Breast epithelium (tissue), 4 donors: ENCODE data around the gene TRIM66. TPM values are rescaled to one million over a fixed set of nuclear protein-coding genes. Genes with fewer than 3 reads are reported as not detected.
A peak's percentile ranks its signal among the peaks of the same experiment; 100 is the strongest.

Experiments used
- DNase-seq, 2 donors: peaks; one replicate each; pipeline ENCODE4 v3.0.0-alpha.2; 2019; ENCODE audit warnings: low spot score in 2 of 2
- H3K27ac ChIP-seq, 2 donors: fragments of 200-600 bp; sonication (generic) in 1 of 2; one replicate each; pipeline ENCODE4 v1.5.1; 2016 to 2019; ENCODE audit warnings: mild to moderate bottlenecking in 1 of 2
- H3K27me3 ChIP-seq, 2 donors: fragments of 200-600 bp; sonication (generic) in 1 of 2; one replicate each; pipeline versions ENCODE4 v1.5.1 to v1.6.0; 2017 to 2019; ENCODE audit warnings: control low read depth in 1 of 2, mild to moderate bottlenecking in 1 of 2
- H3K36me3 ChIP-seq: fragments of 200-600 bp; one replicate; pipeline ENCODE4 v1.5.1; 2019
- H3K4me1 ChIP-seq, 2 donors: fragments of 200-600 bp; sonication (generic); one replicate each; pipeline ENCODE4 v1.5.1; 2016 to 2019; ENCODE audit warnings: control low read depth in 1 of 2
- H3K4me3 ChIP-seq, 3 donors: fragments of 200-600 bp; sonication (generic); 1 replicate in 2 of 3; 2 replicates in 1 of 3; pipeline ENCODE4 v1.5.1; 2016 to 2019; ENCODE audit warnings: mild to moderate bottlenecking in 3 of 3, moderate library complexity in 2 of 3
- H3K9me3 ChIP-seq, 2 donors: fragments of 200-600 bp; sonication (generic) in 1 of 2; one replicate each; pipeline ENCODE4 v1.5.1; 2016 to 2019; ENCODE audit warnings: control low read depth in 1 of 2
- CTCF ChIP-seq, 3 donors: fragments of 450-650 bp; IDR thresholded peaks; one replicate each; pipeline ENCODE4 v1.5.1; 2016 to 2017; ENCODE audit warnings: antibody characterized with exemption in 3 of 3, mild to moderate bottlenecking in 3 of 3, moderate library complexity in 3 of 3
- POLR2A ChIP-seq: fragments of 450-650 bp; IDR thresholded peaks from one replicate; pipeline ENCODE4 v1.6.1; 2016; ENCODE audit warnings: antibody characterized with exemption, mild to moderate bottlenecking, moderate library complexity
- POLR2AphosphoS5 ChIP-seq, 3 donors: sonication (generic); formaldehyde crosslinking; IDR thresholded peaks; one replicate each; pipeline ENCODE4 v1.6.1; 2017; ENCODE audit warnings: antibody characterized with exemption in 3 of 3
- intact Hi-C: fragments of 100-400 bp; cut with DNase I; formaldehyde crosslinking; loops from one replicate; pipeline ENCODE4 v1.15.1; 2023; ENCODE audit warnings: low total_unique reads
- total RNA-seq, 3 donors: library from RNA; depleted of rRNA; stranded (reverse); fragments of >200 nt; gene quantifications; one replicate each; pipeline ENCODE4 v1.1.0, GENCODE V29; 2016

The TRIM66 gene
- total RNA-seq, 3 donors from 2014 or later = 6.6 to 12.7 (median 11.5) TPM

GRCh38 chr11:8709777-8710176, 27.3 kb upstream of the TRIM66 start:
- Histone ChIP-seq H3K27me3 (no peaks in the 10 kb centered on the region), H3K9me3 (no peaks in the 10 kb centered on the region), H3K36me3 (no peaks in the 10 kb centered on the region), H3K4me1 (peaks cover 5 to 18% of the 10 kb centered on the region in 2 donors), H3K27ac (peak overlapping the region; percentile 97 to 98), H3K4me3 (no peak overlapping the region)
- no peak for DNase-seq
- TF ChIP-seq POLR2AphosphoS5 (IDR thresholded peaks at IDR 0.05) (no peak), POLR2A (no peak), CTCF (IDR thresholded peaks at IDR 0.05) (no peak)
- intact Hi-C loops = loop anchor here (10.0 kb wide), 1 partner anchor 95 kb away; no protein-coding TSS in a partner anchor

- peaks cover 2 to 13% of the 10 kb centered on the region in 2 donors for H3K4me1 ChIP-seq
- no peak overlapping the region for H3K4me3 ChIP-seq
- peak; percentile 80 to 96 for DNase-seq
- no peaks in the 10 kb centered on the region for H3K36me3 ChIP-seq
- H3K9me3 ChIP-seq = no peaks in the 10 kb centered on the region
- intact Hi-C loops = no loop called here
- TF ChIP-seq CTCF (IDR thresholded peaks at IDR 0.05) (no peak), POLR2A (peak; percentile 43), POLR2AphosphoS5 (IDR thresholded peaks at IDR 0.05) (peak; percentile 74 to 81 (median 78))
- peak overlapping the region; percentile 97 to 98 for H3K27ac ChIP-seq
- H3K27me3 ChIP-seq = no peaks in the 10 kb centered on the region
These were observed 26.7 kb upstream of the TRIM66 start for GRCh38 chr11:8709002-8709672.

- no peak for TF ChIP-seq CTCF (IDR thresholded peaks at IDR 0.05)
- TF ChIP-seq POLR2AphosphoS5 (IDR thresholded peaks at IDR 0.05) = peak in 2 of 3 donors; percentile 37 to 43
These were observed 25.2 kb upstream of the TRIM66 start for GRCh38 chr11:8707541-8708191.

GRCh38 chr11:8706673-8707432, 24.4 kb upstream of the TRIM66 start:
- intact Hi-C loops = no loop called here
- H3K4me3 ChIP-seq = peak overlapping the region in 2 of 3 donors; percentile 10 to 37
- TF ChIP-seq POLR2AphosphoS5 (IDR thresholded peaks at IDR 0.05) = peak in 1 of 3 donors; percentile 21
- TF ChIP-seq POLR2A = no peak
- H3K9me3 ChIP-seq = no peaks in the 10 kb centered on the region
- peaks cover 0 to 10% of the 10 kb centered on the region in 2 donors for H3K4me1 ChIP-seq
- H3K27me3 ChIP-seq = no peaks in the 10 kb centered on the region
- no peaks in the 10 kb centered on the region for H3K36me3 ChIP-seq
- peak overlapping the region; percentile 97 to 98 for H3K27ac ChIP-seq
- DNase-seq = peak in 1 of 2 donors; percentile 52

More at GRCh38 chr11:8707541-8708191, 25.2 kb upstream of the TRIM66 start:
- Histone ChIP-seq H3K4me3 (peak overlapping the region in 2 of 3 donors; percentile 10 to 37), H3K4me1 (peaks cover 0 to 10% of the 10 kb centered on the region in 2 donors), H3K36me3 (no peaks in the 10 kb centered on the region), H3K9me3 (no peaks in the 10 kb centered on the region), H3K27ac (peak overlapping the region; percentile 97 to 98), H3K27me3 (no peaks in the 10 kb centered on the region)
- intact Hi-C loops = no loop called here
- peak; percentile 78 to 98 for DNase-seq

GRCh38 chr11:8705146-8705545, 22.7 kb upstream of the TRIM66 start:
- DNase-seq = no peak
- intact Hi-C loops = no loop called here
- no peaks in the 10 kb centered on the region for H3K9me3 ChIP-seq
- H3K4me3 ChIP-seq = no peak overlapping the region
- H3K36me3 ChIP-seq = no peaks in the 10 kb centered on the region
- peaks cover 0 to 10% of the 10 kb centered on the region in 2 donors for H3K4me1 ChIP-seq
- peak overlapping the region; percentile 97 to 98 for H3K27ac ChIP-seq
- no peaks in the 10 kb centered on the region for H3K27me3 ChIP-seq
- no peak for TF ChIP-seq POLR2AphosphoS5 (IDR thresholded peaks at IDR 0.05)
- no peak for TF ChIP-seq POLR2A
- no peak for TF ChIP-seq CTCF (IDR thresholded peaks at IDR 0.05)
